ENCODE data around the gene LAMA3.

LAMA3 gene

DNA sequence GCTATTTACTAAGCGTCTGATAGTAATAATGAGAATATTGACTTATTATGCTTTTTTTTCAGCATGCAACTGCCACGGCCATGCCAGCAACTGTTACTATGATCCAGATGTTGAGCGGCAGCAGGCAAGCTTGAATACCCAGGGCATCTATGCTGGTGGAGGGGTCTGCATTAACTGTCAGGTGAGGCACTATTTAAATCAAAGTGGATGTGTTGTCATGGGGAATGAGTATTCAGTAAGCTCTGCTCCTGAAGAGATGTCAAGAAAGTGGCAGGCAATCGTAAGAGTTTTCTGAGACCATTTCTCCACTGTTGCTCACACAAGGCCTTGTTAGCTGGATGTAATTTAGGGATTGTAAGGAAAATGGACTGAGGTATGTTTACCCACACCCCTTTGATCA lies 74.1 kb downstream of the LAMA3 start:
- no peak for DNase-seq (ENCODE audit: insufficient read length, low spot score)
- no peak for FAIRE-seq

DNA sequence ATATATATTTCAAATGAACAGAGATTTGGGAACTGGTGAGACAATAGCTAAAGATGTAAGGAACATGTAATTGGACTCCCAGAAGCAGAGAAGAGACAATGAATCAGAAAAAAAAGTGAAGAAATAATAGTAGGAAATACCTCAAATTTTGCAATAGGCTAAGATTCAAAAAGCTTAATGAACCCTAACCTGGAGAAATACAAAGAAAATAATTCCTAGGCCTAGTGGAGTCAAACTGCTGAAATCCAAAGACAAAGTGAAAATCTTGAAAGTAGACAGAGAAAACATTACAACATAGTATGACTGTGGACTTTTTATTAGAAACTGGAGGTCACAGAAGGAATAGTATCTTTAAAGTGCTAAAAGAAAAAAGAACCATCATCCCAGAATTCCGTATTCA lies 76.7 kb downstream of the LAMA3 start:
- FAIRE-seq, result no peak
- no peak for DNase-seq (ENCODE audit: insufficient read length, low spot score)

DNA sequence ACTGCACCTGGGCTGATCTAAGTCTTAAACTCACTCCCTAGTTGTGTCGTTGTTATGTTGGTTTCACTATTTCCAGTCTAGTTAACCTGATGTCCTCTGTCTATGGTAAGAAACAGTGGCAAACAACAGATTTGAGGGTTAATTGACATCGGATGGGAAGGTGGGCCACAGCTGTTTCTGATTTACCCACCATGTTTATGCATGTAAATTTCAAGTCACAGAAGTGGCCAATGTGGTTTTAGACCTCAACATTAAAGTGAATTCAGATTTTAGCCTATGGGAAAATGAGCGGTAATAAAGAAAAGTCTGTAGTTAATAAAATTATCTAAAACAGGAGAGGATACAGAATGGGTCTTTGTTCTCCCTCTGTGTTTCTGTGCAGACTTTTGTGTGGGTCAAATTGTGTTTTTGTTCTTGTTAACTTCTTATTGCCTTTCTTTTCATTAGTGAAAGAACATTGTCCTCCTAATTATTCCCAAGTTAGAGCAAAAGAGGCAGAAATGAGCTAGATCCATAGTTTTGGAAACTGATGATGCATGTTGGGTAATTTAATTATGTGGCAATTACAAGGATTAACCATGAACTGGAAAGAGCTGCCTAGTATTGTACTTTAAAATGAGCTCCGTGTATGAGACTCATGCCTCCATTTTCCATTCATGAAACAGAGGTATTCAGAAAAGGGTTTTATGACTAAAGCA lies 83.2 kb downstream of the LAMA3 start:
- FAIRE-seq, result no peak
- DNase-seq (ENCODE audit: insufficient read length, low spot score), result no peak

DNA sequence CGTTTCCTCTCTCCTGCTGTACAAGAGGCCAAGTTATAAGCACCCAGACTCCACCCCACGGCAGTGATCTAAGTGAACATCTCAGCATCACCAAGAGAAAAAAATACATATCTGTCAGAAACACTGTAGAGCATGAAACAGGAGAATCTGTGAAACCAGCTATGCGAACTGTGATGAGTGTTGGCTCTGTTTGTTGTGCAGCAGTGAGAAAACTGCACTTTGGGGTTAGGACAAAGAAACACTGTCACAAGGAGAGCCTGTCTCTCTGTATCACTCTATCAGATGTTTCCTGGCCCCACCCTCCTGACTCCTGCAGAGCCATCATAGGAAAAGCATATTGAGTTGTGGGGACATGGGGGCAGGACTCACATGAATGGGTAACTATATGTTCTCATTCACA lies 87.1 kb downstream of the LAMA3 start:
- FAIRE-seq (no peak), DNase-seq (ENCODE audit: insufficient read length, low spot score) (no peak)

DNA sequence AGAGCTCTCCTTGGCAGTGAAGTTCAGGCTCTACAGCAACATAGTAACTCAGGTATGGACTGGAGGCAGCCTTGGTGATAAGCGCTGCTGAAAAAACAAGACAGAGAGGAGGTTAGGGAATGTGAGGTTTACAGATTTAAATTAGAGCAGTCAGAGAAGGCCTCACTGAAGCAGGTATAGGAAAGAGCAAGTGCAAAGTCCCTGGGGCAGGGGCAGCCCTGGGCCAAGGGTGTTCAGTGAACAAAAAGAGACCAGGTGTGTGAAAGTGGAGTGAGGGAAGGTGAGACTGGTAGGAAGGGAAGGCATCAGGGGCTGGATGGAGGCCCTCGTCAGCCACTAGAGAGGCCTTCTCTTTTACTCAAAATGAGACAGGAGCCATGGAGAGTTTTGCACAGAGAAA lies 89.6 kb downstream of the LAMA3 start:
- FAIRE-seq, result no peak
- no peak for DNase-seq (ENCODE audit: insufficient read length, low spot score)

DNA sequence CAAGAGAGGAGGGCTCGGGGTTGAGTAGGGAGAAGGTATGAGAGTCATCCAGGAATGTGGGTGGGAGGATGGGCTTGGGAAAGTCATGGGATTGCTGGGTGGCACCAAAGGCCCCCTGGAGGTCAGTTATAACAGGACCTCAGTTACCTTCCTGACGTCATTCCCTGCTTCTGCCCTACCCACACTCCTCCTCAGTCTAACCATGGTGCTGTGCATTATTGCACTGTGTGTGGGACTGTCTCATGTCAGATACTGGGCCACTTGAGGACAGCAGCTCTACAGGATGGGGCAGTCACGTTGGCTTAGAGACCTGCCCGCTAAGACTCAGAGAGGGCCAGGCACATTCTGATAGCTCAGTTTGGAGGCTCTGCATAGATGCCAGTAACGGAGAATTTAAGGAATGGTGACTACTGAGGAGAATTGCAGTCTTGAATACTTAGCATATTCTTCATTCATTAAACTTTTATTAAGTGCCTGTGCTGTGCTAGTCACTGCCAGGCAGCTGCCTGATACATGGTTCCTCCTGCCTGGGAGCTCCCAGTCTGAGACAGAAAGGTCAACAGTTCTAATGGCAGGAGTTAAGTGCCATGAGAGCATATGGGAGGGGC lies 90.5 kb downstream of the LAMA3 start:
- FAIRE-seq, result no peak
- DNase-seq (ENCODE audit: insufficient read length, low spot score), result no peak

DNA sequence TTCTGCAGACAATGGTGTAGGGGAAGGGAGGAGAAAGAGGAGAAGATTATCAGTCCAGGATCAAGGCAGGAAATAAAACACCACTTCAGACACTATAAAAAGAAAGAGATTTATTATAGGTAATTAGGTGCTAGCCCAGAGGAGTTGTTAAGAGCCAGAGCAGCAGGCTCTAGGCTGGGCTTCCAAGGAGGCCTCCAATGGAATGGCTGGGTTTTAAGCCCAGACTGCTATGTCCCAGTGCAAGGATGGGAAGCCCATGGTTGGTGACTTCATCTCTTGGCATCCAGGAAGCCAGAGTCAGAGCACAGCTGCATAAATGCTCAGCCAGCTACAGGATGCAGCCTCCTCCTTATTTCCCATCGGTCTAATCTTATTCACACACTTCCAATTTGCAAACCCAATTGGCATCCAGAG lies 95.6 kb downstream of the LAMA3 start:
- FAIRE-seq (no peak), DNase-seq (ENCODE audit: insufficient read length, low spot score) (no peak)

DNA sequence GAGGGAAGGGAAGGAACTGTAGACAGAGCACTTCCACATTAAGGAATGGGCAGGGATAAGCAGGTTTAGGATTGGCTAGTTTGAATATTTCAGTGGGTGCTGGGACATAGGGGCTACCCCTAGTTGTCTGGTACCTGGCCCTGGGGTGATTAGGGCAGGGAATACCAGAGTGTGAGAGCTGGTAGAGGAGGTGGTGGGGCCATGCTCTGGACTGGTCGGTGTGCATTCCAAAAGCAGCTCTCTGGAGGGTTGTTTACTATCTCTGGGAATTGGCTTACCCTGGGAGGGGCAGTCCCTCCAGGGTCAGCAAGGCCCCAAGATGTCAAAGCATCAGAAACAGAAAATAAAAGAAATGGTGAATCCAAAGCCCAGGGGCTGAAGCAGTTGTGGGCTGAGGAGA lies 103.8 kb downstream of the LAMA3 start:
- FAIRE-seq (no peak), DNase-seq (ENCODE audit: insufficient read length, low spot score) (no peak)

DNA sequence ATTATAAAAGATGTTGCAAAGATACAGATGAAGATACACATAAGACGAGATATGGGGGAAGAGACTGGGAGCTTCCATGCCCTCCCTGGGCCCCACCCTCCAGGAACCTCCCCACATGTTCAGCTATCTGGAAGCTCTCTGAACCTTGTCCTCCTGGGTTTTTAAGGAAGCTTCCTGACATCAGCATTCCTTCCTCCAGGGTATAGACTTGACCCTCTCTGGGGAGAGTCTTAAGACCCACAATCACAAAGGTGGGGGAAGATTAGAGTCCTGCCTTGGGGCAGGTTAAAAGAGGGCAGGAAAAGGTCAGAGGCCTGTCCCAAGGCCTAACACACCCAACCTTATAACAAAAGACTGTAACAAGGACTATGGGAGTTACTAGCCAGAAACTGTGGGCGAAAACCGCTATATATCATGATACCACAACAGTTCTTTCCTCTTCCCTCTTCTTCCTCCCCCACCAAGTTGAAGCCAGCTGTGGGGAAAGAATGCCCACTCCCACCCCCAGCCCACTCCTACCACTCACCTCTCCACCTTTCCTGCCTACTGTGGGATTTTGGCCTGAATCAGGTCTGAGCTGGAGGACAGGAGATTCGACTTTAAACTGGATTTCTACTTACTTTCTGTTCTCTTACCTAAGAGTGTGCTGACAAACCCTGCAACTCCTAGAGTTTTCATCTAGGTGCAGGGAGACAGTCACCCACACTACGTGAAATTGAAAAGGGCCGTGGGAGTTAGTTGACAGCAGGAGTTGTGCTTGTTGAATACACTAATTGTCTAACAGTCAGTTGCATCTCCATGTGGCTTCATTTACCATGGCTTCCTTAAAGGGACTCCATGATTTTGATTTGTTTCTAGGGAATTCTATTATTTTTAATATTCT lies 105.0 kb downstream of the LAMA3 start:
- no peak for FAIRE-seq

DNA sequence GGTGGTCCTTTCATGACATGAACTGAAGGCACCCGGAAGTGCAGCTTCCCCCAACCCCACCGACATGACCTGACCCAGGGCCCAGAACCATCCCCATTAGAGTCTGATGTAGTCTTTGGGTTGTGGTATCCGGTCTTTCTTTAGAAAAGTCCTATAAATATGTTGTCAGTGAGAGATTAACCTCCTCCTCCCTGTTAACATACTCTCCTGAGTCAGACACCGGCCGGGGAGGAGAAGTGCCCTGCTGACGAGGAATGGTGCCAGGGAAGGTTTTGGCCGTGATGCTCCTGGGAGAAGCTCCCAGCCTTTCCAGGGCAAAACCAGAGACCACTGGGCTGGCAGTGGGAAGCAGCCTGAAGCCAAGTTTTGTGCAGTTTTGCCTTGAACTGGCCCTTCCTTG lies 109.0 kb downstream of the LAMA3 start:
- FAIRE-seq (no peak), DNase-seq (ENCODE audit: insufficient read length, low spot score) (no peak)

More for the DNA sequence above, 105.0 kb downstream of the LAMA3 start:
- no peak for DNase-seq (ENCODE audit: insufficient read length, low spot score)

DNA sequence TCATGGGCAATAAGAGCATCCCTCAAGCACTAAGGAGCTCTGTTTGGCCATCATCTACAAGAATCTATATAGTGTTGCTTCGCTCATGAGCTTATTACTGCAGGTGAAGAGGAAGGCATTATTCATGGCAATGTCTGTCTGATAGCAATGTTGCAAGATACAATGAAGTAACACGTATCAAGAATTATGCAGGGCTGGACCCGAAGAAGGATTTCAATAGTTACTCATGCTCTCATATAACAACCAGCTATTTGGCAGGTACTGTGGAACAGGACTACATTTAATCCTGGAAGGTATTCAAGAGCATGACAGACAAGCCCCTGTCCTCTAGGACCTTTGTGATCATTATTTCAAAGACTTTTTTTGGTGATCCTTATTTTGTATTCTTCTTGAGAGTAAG lies 109.6 kb downstream of the LAMA3 start:
- no peak for DNase-seq (ENCODE audit: insufficient read length, low spot score)
- FAIRE-seq, result no peak

DNA sequence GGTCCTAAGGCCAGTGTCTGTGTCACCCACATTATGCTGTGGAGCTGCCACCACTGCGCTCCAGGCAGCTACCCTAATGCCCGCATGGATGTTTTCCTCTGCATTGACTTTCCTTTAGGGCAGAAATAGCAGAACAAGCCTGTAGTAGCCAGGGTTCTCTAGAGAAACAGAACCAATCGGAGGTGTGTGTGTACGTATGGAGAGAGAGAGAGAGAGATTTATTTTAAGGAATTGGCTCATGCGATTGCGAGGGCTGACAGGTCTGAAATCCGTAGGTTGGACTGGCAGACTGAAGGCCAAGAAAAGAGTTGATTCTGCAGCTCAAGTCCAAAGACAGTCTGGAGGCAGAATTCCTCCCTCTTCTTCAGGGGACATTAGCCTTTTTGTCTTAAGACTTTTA lies 110.3 kb downstream of the LAMA3 start:
- FAIRE-seq, result no peak
- DNase-seq (ENCODE audit: insufficient read length, low spot score), result no peak

DNA sequence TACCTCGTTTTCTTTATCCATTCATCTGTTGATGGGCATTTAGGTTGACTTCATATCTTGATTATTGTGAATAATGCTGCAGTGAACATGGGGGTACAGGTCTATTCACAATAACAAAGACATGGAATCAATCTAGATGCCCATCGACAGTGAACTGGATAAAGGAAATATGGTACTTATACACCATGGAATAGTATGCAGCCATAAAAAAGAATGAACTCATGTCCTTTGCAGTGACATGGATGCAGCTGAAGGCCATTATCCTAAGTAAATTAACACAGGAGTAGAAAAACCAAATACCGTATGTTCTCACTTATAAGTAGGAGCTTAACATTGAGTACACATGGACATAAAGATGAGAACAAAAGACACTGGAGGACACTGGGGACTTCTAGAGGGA lies 111.6 kb downstream of the LAMA3 start:
- FAIRE-seq (no peak), DNase-seq (ENCODE audit: insufficient read length, low spot score) (no peak)

DNA sequence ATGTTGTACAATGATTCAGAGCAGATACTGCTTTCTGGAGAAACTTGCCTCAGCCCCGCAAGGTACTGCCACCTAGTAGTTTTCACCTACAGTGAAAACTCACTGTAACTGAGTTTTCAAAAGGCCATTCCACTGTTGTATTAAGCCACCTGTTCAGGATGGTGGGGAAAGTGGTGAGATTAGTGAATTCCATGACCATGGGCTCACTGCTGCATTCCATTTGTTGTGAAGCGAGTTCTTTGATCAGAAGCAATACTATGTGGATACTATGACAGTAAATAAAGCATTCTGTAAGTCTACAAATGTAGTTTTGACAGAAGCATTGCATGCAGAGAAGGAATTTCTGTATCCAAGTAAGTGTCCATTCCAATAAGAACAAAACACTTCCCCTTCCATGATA lies 113.6 kb downstream of the LAMA3 start:
- DNase-seq (ENCODE audit: insufficient read length, low spot score) (no peak), FAIRE-seq (no peak)

DNA sequence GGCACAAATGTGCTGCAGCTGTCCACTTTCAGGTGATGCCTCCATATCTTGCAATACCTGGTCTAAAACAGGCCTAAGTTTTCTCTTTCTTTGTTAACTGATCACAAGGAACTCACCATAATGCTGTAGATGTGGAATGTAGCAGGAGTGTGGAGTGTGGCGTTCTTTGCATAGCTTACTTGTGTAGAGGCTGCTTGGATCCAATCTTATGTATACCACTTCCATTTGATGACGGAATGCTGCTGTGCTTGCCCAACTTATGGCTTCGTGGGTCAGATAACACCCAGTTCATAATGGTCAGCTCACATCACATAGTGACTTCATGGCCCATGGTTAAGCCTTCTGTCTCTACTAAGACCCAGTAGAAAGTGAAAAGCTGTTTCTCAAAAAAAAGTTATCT lies 114.5 kb downstream of the LAMA3 start:
- DNase-seq (ENCODE audit: insufficient read length, low spot score), result no peak
- no peak for FAIRE-seq

DNA sequence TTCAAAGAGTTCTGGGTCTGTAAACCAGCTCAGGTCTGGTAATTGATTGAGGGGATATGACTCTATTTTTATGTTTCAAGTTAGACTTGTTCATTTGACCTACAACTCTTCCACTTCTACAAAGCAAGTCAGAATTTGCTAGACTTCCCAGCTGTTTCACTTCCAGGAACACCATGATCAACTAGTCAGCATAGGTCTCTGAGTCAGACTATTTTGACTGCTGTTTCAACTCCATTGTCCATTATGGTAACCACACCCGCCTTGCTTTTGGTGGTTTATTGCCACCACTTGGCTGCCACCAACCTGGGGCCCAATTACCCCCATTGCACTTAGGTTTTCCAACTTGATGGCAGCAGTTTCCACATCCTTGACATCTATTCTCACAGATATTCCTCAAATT lies 116.6 kb downstream of the LAMA3 start:
- FAIRE-seq (no peak), DNase-seq (ENCODE audit: insufficient read length, low spot score) (no peak)

DNA sequence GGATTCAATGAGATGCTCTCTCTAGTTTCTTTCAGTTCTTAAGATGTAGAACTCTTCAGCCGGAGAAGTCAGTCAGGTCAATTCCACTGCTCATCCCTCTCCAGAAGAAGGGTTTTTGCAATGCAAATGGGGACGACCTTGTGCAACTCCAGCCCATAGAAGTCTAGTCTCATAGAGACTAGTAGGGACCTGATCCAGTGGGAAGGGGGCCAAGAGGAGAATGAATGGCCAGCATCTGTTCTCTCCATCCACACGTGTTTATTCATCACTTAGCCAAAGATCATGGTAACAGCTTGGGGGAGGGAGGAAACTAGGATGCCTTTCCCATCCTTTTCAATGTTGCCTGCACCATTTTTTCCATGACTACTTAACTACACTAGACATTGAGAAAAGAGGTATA lies 120.2 kb downstream of the LAMA3 start:
- FAIRE-seq, result no peak
- DNase-seq (ENCODE audit: insufficient read length, low spot score), result no peak

DNA sequence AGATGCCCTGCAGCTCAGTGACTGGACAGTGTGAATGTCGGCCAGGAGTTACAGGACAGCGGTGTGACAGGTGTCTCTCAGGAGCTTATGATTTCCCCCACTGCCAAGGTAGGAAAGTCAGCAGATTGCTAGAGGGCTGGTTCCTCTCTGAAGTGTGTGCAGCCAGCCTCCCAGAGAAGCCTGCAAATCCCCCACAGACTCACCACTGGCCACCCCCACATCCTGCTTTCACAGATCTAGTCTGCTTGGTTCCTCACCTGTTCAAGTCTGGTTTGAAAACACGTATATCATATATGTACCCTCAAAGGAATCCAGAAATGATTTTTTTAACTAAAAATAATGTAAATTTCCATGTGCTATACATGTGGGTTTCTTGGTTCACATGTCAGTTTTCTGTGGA lies 121.1 kb downstream of the LAMA3 start:
- DNase-seq (ENCODE audit: insufficient read length, low spot score) (no peak), FAIRE-seq (no peak)

DNA sequence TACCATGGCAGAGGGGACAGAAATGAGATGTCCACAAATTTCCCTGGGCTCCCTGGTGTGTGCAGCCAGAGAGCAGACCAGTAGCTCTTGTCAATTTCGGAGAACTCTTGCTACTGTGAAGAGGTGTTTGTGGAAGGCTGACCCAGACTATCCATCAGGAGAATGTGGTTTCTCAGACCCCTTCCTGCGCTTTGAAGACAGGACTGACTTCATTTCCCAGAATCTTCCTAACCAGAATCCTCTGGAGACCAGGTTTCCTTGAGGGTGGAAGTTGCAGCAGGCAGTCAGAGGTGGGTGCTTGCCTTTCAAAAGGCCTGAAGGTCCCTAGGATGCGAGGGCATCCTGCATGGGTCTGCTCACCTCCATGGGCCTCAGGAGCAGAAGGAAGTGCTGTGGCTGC lies 121.9 kb downstream of the LAMA3 start:
- no peak for DNase-seq (ENCODE audit: insufficient read length, low spot score)

DNA sequence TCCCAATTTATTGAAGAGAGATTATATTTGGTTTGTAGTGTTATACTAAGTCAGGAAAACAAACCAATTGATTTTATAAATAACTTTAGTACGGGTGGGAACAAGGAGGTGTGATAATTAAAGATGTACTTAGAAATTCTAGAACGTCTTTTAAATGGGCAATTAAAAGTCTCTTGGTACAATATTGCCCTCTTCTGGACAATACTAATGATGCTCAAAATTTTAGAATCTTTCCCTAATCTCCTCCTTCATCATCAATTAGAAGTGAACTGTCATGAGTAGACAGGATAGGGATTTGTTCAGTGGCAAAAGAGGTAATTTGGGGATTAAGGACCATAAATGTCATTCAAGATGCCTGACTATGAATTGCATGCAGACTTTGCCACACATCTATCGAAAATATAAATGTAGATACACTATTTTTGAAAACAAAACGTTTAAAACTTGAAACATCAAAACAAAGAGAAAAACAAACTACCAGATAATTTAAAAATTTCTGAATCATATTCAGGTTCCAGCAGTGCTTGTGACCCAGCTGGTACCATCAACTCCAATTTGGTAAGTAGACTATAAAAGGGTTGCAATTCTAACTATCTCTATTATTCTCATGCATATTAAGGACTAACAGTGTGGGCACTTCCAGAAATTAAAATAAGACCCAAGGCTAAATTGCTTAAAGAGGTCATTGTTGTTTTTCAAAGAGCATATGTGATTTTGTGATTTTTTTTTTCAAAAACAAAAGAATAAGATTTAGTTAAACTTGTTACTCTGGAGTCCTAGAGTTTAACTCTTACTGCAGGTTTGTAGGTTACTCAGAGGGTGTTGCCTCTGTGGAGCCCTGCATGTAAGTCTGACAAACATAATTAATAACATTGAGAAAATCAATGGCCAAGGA lies 123.5 kb downstream of the LAMA3 start:
- peak; percentile 83 for FAIRE-seq
- DNase-seq (ENCODE audit: insufficient read length, low spot score), result no peak

More for the DNA sequence above, 121.9 kb downstream of the LAMA3 start:
- FAIRE-seq, result no peak

Data from GM19239 (cell line).